ENCODE measurements around the gene EPHA1. TPM values are rescaled to one million over a fixed set of nuclear protein-coding genes. Genes with fewer than 3 reads are reported as not detected.

The EPHA1 gene
- total RNA-seq, 1 experiment from 2014 or later = 1.2 TPM

DNA sequence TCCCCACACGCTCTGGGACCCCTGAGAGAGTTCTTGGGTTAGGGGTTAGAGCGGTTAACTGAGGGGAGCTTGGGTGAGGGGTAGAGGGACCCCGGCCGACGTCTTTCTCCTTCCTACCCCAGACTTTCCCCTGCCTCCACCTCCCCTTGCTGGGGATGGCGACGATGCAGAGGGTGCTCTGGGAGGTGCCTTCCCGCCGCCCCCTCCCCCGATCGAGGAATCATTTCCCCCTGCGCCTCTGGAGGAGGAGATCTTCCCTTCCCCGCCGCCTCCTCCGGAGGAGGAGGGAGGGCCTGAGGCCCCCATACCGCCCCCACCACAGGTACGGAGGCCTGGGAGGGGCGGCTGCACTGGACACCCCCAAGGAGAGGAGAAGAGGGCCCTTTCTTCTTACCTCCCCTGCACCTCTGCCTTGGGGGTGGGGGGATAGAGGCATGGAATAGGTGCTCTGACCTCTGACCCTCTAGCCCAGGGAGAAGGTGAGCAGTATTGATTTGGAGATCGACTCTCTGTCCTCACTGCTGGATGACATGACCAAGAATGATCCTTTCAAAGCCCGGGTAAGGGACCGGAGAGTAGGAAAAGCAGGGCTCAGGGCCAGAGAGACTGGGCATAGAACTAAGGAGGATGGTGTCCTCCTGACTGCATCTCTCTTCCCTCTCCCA is 26.4 kb downstream of the EPHA1 start:
- H3K4me1 ChIP-seq (ENCODE audit: insufficient read depth, low read length, poor library complexity, severe bottlenecking) = peaks cover 35% of the 10 kb centered on the region
- intact Hi-C loops (cut with micrococcal nuclease; ENCODE audit: unreplicated experiment) = no loop called here

DNA sequence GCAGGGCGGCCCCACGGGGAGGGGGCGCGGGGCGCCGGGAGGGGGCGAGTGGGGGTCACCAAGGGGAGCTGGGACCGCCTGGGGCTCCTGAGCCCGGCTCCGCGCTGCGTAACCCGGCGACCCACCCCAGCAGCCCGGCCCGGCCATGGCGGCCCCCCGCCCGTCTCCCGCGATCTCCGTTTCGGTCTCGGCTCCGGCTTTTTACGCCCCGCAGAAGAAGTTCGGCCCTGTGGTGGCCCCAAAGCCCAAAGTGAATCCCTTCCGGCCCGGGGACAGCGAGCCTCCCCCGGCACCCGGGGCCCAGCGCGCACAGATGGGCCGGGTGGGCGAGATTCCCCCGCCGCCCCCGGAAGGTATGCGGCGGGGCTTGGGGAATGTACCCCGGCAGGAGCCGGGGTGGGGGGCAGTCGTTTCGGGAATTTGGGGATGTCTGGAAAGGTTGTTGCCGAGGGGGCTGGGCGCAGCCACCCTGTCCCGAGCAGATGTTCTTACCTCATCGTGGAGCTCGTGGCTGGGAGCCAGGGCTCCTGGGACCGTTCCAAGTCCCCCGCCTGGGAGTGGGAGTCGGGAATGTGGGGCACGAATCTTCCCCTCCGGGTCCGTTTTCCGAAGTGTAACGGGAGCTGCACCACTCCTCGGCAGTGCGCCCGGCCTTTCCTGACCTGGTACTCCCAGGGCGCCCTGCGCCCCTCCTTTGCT is 27.1 kb downstream of the EPHA1 start:
- no peaks in the 10 kb centered on the region for H3K9me3 ChIP-seq (ENCODE audit: low read depth, low read length, poor library complexity, severe bottlenecking)
- peak overlapping the region; percentile 97 for H3K27ac ChIP-seq (ENCODE audit: low read depth, low read length, poor library complexity, severe bottlenecking)
- CTCF ChIA-PET = interaction anchor here (0.6 kb wide), 1 partner anchor 14 kb away, joined by 4 read pairs; no protein-coding TSS in a partner anchor
- peaks cover 35% of the 10 kb centered on the region for H3K4me1 ChIP-seq (ENCODE audit: insufficient read depth, low read length, poor library complexity, severe bottlenecking)
- H3K27me3 ChIP-seq (replicated peaks; ENCODE audit: insufficient read depth, low read depth, low read length, poor library complexity) = no peaks in the 10 kb centered on the region
- POLR2A ChIA-PET (ENCODE audit: low non-redundant PET) = no interaction called here
- peak overlapping the region; percentile 65 for H3K4me3 ChIP-seq (ENCODE audit: low read depth, low read length, poor library complexity, severe bottlenecking)
- BruUV-seq (replicated peaks) = no TSS peak
- intact Hi-C loops (cut with micrococcal nuclease; ENCODE audit: unreplicated experiment) = no loop called here
- H3K36me3 ChIP-seq (ENCODE audit: insufficient read depth, low read length, poor library complexity, severe bottlenecking) = no peaks in the 10 kb centered on the region
- peak; percentile 75 for DNase-seq (ENCODE audit: low spot score)
- TF ChIP-seq, protein P1, sequence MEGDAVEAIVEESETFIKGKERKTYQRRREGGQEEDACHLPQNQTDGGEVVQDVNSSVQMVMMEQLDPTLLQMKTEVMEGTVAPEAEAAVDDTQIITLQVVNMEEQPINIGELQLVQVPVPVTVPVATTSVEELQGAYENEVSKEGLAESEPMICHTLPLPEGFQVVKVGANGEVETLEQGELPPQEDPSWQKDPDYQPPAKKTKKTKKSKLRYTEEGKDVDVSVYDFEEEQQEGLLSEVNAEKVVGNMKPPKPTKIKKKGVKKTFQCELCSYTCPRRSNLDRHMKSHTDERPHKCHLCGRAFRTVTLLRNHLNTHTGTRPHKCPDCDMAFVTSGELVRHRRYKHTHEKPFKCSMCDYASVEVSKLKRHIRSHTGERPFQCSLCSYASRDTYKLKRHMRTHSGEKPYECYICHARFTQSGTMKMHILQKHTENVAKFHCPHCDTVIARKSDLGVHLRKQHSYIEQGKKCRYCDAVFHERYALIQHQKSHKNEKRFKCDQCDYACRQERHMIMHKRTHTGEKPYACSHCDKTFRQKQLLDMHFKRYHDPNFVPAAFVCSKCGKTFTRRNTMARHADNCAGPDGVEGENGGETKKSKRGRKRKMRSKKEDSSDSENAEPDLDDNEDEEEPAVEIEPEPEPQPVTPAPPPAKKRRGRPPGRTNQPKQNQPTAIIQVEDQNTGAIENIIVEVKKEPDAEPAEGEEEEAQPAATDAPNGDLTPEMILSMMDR (conservative IDR thresholded peaks at IDR 0.05; ENCODE audit: low read depth, low read length) = no peak
- TF ChIP-seq EZH2 (IDR thresholded peaks at IDR 0.05; ENCODE audit: borderline replicate concordance, low read depth, low read length, poor library complexity, severe bottlenecking) = no peak

More for the DNA sequence above, 26.4 kb downstream of the EPHA1 start:
- peak overlapping the region; percentile 65 for H3K4me3 ChIP-seq (ENCODE audit: low read depth, low read length, poor library complexity, severe bottlenecking)
- no TSS peak for BruUV-seq (replicated peaks)
- ChIA-PET CTCF (no interaction called here), POLR2A (ENCODE audit: low non-redundant PET) (no interaction called here)
- H3K27ac ChIP-seq (ENCODE audit: low read depth, low read length, poor library complexity, severe bottlenecking) = peak overlapping the region; percentile 97
- DNase-seq (ENCODE audit: low spot score) = peak; percentile 13
- H3K36me3 ChIP-seq (ENCODE audit: insufficient read depth, low read length, poor library complexity, severe bottlenecking) = no peaks in the 10 kb centered on the region
- TF ChIP-seq, protein P1 (conservative IDR thresholded peaks at IDR 0.05; ENCODE audit: low read depth, low read length) = no peak
- no peak for TF ChIP-seq EZH2 (IDR thresholded peaks at IDR 0.05; ENCODE audit: borderline replicate concordance, low read depth, low read length, poor library complexity, severe bottlenecking)
- H3K9me3 ChIP-seq (ENCODE audit: low read depth, low read length, poor library complexity, severe bottlenecking) = no peaks in the 10 kb centered on the region
- H3K27me3 ChIP-seq (replicated peaks; ENCODE audit: insufficient read depth, low read depth, low read length, poor library complexity) = no peaks in the 10 kb centered on the region

DNA sequence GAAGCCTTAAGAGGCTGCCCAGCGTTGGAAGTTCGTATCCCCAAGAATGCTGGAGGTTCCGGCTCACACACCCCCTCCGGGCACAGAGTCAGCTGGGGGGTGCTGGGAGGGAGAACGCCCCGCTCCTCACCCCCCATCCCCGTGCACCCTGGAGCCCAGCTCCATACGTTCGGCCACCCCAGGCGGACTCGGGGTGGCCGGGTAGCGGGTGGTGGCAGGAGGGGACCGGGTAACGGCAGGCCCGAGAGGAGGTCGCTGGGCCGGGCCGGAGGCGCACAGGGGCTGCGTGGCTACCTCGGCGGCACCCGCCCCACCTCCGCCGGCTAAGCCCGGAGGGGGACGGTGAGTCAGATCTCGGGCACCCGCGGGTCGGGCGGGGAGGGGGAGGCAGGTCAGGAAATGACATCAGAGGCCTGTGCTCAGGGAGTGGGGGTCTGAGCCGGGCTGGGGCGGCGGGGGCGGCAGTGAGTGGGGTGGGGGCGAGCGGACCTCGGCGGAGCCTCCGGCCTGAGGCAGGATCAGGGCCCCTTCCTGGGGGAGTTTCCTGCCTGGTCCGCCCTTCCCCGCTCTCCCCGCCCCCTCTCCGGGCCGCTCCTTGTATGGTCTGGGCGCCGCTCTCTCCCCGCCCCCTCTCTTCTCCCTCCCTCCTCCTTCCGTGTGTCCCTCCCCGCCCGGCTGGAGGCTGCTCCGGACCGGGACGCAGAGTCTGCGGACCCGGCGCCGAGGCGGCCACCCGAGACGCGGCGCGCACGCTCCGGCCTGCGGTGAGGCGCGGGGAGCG is 27.8 kb downstream of the EPHA1 start, which contains the start of gene ZYX:
Gene ZYX, plus strand, starts transcription at position 700 of the 781 bp plus-strand sequence. CDS start 227 bp downstream, outside the sequence.
- intact Hi-C loops (cut with micrococcal nuclease; ENCODE audit: unreplicated experiment) = loop anchor here (1.0 kb wide), 1 partner anchor 141 kb away; no protein-coding TSS in a partner anchor
- CTCF ChIA-PET = interaction anchor here (0.6 to 1.2 kb wide), 10 partner anchors 8 to 1073 kb away, joined by 3 to 19 read pairs (median 5); partner anchors contain the start of genes FAM131B and GSTK1

More for the DNA sequence above, 27.8 kb downstream of the EPHA1 start, which contains the start of gene ZYX:
- POLR2A ChIA-PET (ENCODE audit: low non-redundant PET) = no interaction called here
- no peaks in the 10 kb centered on the region for H3K9me3 ChIP-seq (ENCODE audit: low read depth, low read length, poor library complexity, severe bottlenecking)
- H3K36me3 ChIP-seq (ENCODE audit: insufficient read depth, low read length, poor library complexity, severe bottlenecking) = no peaks in the 10 kb centered on the region
- H3K27ac ChIP-seq (ENCODE audit: low read depth, low read length, poor library complexity, severe bottlenecking) = peak within 1 kb of the TSS; percentile 97
- peak; percentile 90 for DNase-seq (ENCODE audit: low spot score)
- TF ChIP-seq, protein P1 (conservative IDR thresholded peaks at IDR 0.05; ENCODE audit: low read depth, low read length) = no peak
- no peak for TF ChIP-seq EZH2 (IDR thresholded peaks at IDR 0.05; ENCODE audit: borderline replicate concordance, low read depth, low read length, poor library complexity, severe bottlenecking)
- H3K4me1 ChIP-seq (ENCODE audit: insufficient read depth, low read length, poor library complexity, severe bottlenecking) = peaks cover 35% of the 10 kb centered on the region
- H3K27me3 ChIP-seq (replicated peaks; ENCODE audit: insufficient read depth, low read depth, low read length, poor library complexity) = no peaks in the 10 kb centered on the region
- peak within 1 kb of the TSS; percentile 65 for H3K4me3 ChIP-seq (ENCODE audit: low read depth, low read length, poor library complexity, severe bottlenecking)
- BruUV-seq (replicated peaks) = no TSS peak

Data from A673 (cell line).